Measurements from ENCODE around the gene DSN1. TPM values are rescaled to one million over a fixed set of nuclear protein-coding genes. Genes with fewer than 3 reads are reported as not detected.

The DSN1 gene
- polyA plus RNA-seq, 1 donor (not counting 4 experiments of a cell fraction or from before 2014, with no cell fraction given), result 12.7 TPM

DNA sequence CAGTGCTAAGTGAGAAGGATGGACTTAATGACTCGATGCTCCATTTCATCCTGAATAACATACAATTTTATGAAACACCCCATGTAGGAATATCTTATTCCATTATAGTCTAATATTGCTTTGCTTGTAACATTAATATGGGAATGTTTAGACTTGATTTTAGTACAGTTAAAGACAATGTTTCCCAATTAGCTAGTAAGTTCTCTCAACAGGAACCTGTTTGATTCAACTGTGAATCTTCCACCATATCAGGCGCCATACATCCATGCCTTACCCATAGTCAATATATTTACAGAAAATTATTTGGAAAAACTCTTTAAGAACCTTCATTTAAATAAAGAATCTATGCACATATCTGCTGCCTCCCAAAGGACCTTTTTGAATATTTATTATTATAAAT lies 31.0 kb downstream of the DSN1 start:
- no peak overlapping the region for H3K4me2 ChIP-seq (ENCODE audit: control insufficient read depth, extremely low read depth, insufficient read depth, low read depth, low read length)
- H3K79me2 ChIP-seq (ENCODE audit: control insufficient read depth, insufficient read depth, low read length), result peaks cover 6% of the 10 kb centered on the region

DNA sequence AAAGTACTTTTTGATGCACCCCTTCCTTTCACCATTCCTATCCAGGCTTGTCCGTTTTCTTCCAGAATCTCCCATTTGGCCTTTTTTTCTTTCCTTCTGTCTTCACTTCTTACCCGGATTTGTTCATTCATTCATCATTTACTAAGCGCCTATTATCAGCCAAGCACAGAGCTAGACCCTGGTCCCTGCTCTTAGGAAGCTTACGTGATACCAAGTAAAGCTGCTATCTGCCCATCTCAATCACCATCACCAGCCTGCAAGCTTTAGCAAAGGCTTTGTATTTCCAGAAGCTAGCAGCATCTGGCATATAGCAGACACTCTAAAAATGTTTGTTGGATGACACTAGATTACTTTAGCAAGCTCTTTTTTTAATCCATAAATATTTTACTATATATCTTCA lies 32.5 kb downstream of the DSN1 start:
- Histone ChIP-seq H3K79me2 (ENCODE audit: control insufficient read depth, insufficient read depth, low read length) (peaks cover 8% of the 10 kb centered on the region), H3K4me3 (ENCODE audit: control insufficient read depth in 2 of 3, extremely low read depth in 1 of 3, insufficient read depth in 2 of 3, low read depth in 1 of 3, low read length in 3 of 3) (no peak overlapping the region), H4K20me1 (ENCODE audit: control insufficient read depth, extremely low read depth, insufficient read depth, low read length) (no peaks in the 10 kb centered on the region), H3K4me2 (ENCODE audit: control insufficient read depth, extremely low read depth, insufficient read depth, low read depth, low read length) (no peak overlapping the region), H3K9me1 (ENCODE audit: control insufficient read depth, extremely low read depth, insufficient read depth, low read length) (no peaks in the 10 kb centered on the region), H3K9ac (ENCODE audit: control insufficient read depth, extremely low read depth, insufficient read depth, low read length) (no peak overlapping the region), H3K4me1 (ENCODE audit: control insufficient read depth, extremely low read depth, insufficient read depth, low read length) (peaks cover 13% of the 10 kb centered on the region), H2AFZ (ENCODE audit: control insufficient read depth, low read length) (no peak overlapping the region), H3K27me3 (ENCODE audit: control insufficient read depth, extremely low read depth, insufficient read depth, low read length) (no peaks in the 10 kb centered on the region), H3K36me3 (ENCODE audit: control insufficient read depth in 2 of 2, extremely low read depth in 1 of 2, insufficient read depth in 2 of 2, low read length in 2 of 2) (no peaks in the 10 kb centered on the region), H3K27ac (ENCODE audit: control insufficient read depth, insufficient read depth, low read length) (no peak overlapping the region), H3K9me3 (ENCODE audit: control insufficient read depth, low read depth, low read length) (no peaks in the 10 kb centered on the region)
- dilution Hi-C loops (cut with MboI; ENCODE audit: extremely low pct_ligation_motif_present, low sequenced_read_pairs), result no loop called here
- no peak for TF ChIP-seq EZH2 (IDR thresholded peaks at IDR 0.05; ENCODE audit: low read length)
- TF ChIP-seq, protein P1, sequence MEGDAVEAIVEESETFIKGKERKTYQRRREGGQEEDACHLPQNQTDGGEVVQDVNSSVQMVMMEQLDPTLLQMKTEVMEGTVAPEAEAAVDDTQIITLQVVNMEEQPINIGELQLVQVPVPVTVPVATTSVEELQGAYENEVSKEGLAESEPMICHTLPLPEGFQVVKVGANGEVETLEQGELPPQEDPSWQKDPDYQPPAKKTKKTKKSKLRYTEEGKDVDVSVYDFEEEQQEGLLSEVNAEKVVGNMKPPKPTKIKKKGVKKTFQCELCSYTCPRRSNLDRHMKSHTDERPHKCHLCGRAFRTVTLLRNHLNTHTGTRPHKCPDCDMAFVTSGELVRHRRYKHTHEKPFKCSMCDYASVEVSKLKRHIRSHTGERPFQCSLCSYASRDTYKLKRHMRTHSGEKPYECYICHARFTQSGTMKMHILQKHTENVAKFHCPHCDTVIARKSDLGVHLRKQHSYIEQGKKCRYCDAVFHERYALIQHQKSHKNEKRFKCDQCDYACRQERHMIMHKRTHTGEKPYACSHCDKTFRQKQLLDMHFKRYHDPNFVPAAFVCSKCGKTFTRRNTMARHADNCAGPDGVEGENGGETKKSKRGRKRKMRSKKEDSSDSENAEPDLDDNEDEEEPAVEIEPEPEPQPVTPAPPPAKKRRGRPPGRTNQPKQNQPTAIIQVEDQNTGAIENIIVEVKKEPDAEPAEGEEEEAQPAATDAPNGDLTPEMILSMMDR (optimal IDR thresholded peaks at IDR 0.05 in 1 of 3, IDR thresholded peaks at IDR 0.05 in 1 of 3, conservative IDR thresholded peaks at IDR 0.05 in 1 of 3; ENCODE audit: extremely low read depth in 1 of 3, insufficient read depth in 2 of 3, low read length in 3 of 3), result no peak
- FAIRE-seq (no peak), DNase-seq (ENCODE audit: low read depth, low spot score) (no peak)

More for the DNA sequence above, 31.0 kb downstream of the DSN1 start:
- dilution Hi-C loops (cut with MboI; ENCODE audit: extremely low pct_ligation_motif_present, low sequenced_read_pairs), result no loop called here
- peaks cover 16% of the 10 kb centered on the region for H3K4me1 ChIP-seq (ENCODE audit: control insufficient read depth, extremely low read depth, insufficient read depth, low read length)
- no peak for FAIRE-seq
- no peak for TF ChIP-seq EZH2 (IDR thresholded peaks at IDR 0.05; ENCODE audit: low read length)
- TF ChIP-seq, protein P1 (optimal IDR thresholded peaks at IDR 0.05 in 1 of 3, IDR thresholded peaks at IDR 0.05 in 1 of 3, conservative IDR thresholded peaks at IDR 0.05 in 1 of 3; ENCODE audit: extremely low read depth in 1 of 3, insufficient read depth in 2 of 3, low read length in 3 of 3), result no peak
- no peak for DNase-seq (ENCODE audit: low read depth, low spot score)
- H3K9ac ChIP-seq (ENCODE audit: control insufficient read depth, extremely low read depth, insufficient read depth, low read length), result no peak overlapping the region
- no peak overlapping the region for H2AFZ ChIP-seq (ENCODE audit: control insufficient read depth, low read length)
- H3K4me3 ChIP-seq (ENCODE audit: control insufficient read depth in 2 of 3, extremely low read depth in 1 of 3, insufficient read depth in 2 of 3, low read depth in 1 of 3, low read length in 3 of 3), result no peak overlapping the region
- H4K20me1 ChIP-seq (ENCODE audit: control insufficient read depth, extremely low read depth, insufficient read depth, low read length), result no peaks in the 10 kb centered on the region
- H3K27me3 ChIP-seq (ENCODE audit: control insufficient read depth, extremely low read depth, insufficient read depth, low read length), result no peaks in the 10 kb centered on the region
- no peaks in the 10 kb centered on the region for H3K9me3 ChIP-seq (ENCODE audit: control insufficient read depth, low read depth, low read length)
- H3K36me3 ChIP-seq (ENCODE audit: control insufficient read depth in 2 of 2, extremely low read depth in 1 of 2, insufficient read depth in 2 of 2, low read length in 2 of 2), result no peaks in the 10 kb centered on the region
- no peak overlapping the region for H3K27ac ChIP-seq (ENCODE audit: control insufficient read depth, insufficient read depth, low read length)
- H3K9me1 ChIP-seq (ENCODE audit: control insufficient read depth, extremely low read depth, insufficient read depth, low read length), result no peaks in the 10 kb centered on the region
